GM19035 (cell line): ENCODE results near the gene TNRC6A.
"Not testable (repeated sequence)": the region's sequence is repeated elsewhere in the genome, so short reads cannot be mapped to it uniquely, and the experiment has no call there.

ENCODE experiments used
- ATAC-seq: cut with Tn5 transposase; IDR thresholded peaks from one replicate; pipeline ENCODE4 v1.9.1; 2021; ENCODE audit not compliant: unreplicated experiment

The TNRC6A gene

GRCh38 chr16:24844101-24845030 is 114.9 kb downstream of the TNRC6A start:
- ATAC-seq, result no peak

- ATAC-seq, result not testable (repeated sequence)
Measured at GRCh38 chr16:24845031-24845365, 115.5 kb downstream of the TNRC6A start.

- no peak for ATAC-seq
Measured at GRCh38 chr16:24845726-24846547, 116.5 kb downstream of the TNRC6A start, which contains the start of gene SLC5A11. TSS of gene SLC5A11 (plus strand) at chr16:24845963. CDS start at chr16:24858644, 12,681 bp downstream.

- no peak for ATAC-seq
Measured at GRCh38 chr16:24846548-24847357, 117.3 kb downstream of the TNRC6A start.

- no peak for ATAC-seq
Measured at GRCh38 chr16:24847358-24847664, 117.9 kb downstream of the TNRC6A start.

- ATAC-seq, result no peak
Measured at GRCh38 chr16:24848065-24848464, 118.6 kb downstream of the TNRC6A start.

- ATAC-seq, result no peak
Measured at GRCh38 chr16:24849641-24850040, 120.2 kb downstream of the TNRC6A start.

- ATAC-seq, result no peak
Measured at GRCh38 chr16:24850289-24850938, 121.0 kb downstream of the TNRC6A start.

- ATAC-seq, result no peak
Measured at GRCh38 chr16:24851700-24852099, 122.2 kb downstream of the TNRC6A start.

- no peak for ATAC-seq
Measured at GRCh38 chr16:24852281-24852721, 122.8 kb downstream of the TNRC6A start.

- no peak for ATAC-seq
Measured at GRCh38 chr16:24853169-24853824, 123.8 kb downstream of the TNRC6A start.

- no peak for ATAC-seq
Measured at GRCh38 chr16:24853830-24854229, 124.4 kb downstream of the TNRC6A start.

GRCh38 chr16:24854607-24855171 is 125.2 kb downstream of the TNRC6A start:
- ATAC-seq, result no peak

GRCh38 chr16:24855678-24856077 is 126.2 kb downstream of the TNRC6A start:
- no peak for ATAC-seq

GRCh38 chr16:24856871-24857270 is 127.4 kb downstream of the TNRC6A start:
- ATAC-seq, result not testable (repeated sequence)

GRCh38 chr16:24858219-24859041 is 129.0 kb downstream of the TNRC6A start:
- ATAC-seq, result no peak

GRCh38 chr16:24861461-24861860 is 132.0 kb downstream of the TNRC6A start:
- ATAC-seq, result no peak

GRCh38 chr16:24863582-24864437 is 134.4 kb downstream of the TNRC6A start:
- no peak for ATAC-seq
